Caco-2 (cell line): Measurements from ENCODE around the gene GOLGA6L2. TPM values are rescaled to one million over a fixed set of nuclear protein-coding genes. Genes with fewer than 3 reads are reported as not detected.

Source experiments
- BruUV-seq: library from RNA; stranded (reverse); fragments of 400-500 nt; replicated peaks from 2 replicates; lab custom pipeline; 2021; lab: Mats Ljungman, UMichigan
- CTCF ChIA-PET: fragments of 300-600 bp; sonication (Branson Sonifier 250); formaldehyde crosslinking; loops from one replicate; lab custom pipeline; 2022; ENCODE audit warnings: antibody characterized with exemption; lab: Charles Lee
- POLR2A ChIA-PET: fragments of 300-600 bp; sonication (Branson Sonifier 250); formaldehyde crosslinking; loops from one replicate; lab custom pipeline; 2022; ENCODE audit warnings: antibody characterized with exemption; lab: Charles Lee
- DNase-seq, 2 experiments: peaks; one replicate each; pipeline versions ENCODE4 v3.0.0 to v3.0.0-alpha.2; 2020 to 2022
- H3K27me3 ChIP-seq: replicated peaks from 2 replicates; pipeline ENCODE4 v1.6.0; 2011; ENCODE audit warnings: low read length; ENCODE audit not compliant: control insufficient read depth, insufficient read depth
- H3K36me3 ChIP-seq: 2 replicates; pipeline ENCODE4 v1.5.1; 2011; ENCODE audit warnings: low read length; ENCODE audit not compliant: control insufficient read depth, insufficient read depth
- H3K4me1 ChIP-seq: fragments of 250-450 bp; sonication (Bioruptor Pico); 2 replicates; pipeline ENCODE4 v1.5.1; 2020; ENCODE audit warnings: mild to moderate bottlenecking
- H3K4me3 ChIP-seq: 2 replicates; pipeline ENCODE4 v1.5.1; 2011; ENCODE audit warnings: low read depth, mild to moderate bottlenecking, control low read depth, low read length
- H3K9me3 ChIP-seq: fragments of 250-450 bp; sonication (Bioruptor Pico); 2 replicates; pipeline ENCODE4 v1.5.1; 2020; ENCODE audit warnings: mild to moderate bottlenecking, moderate library complexity
- H3K27ac Mint-ChIP-seq: one replicate; pipeline ENCODE4 v1.8.0; 2022; ENCODE audit warnings: mixed read lengths; ENCODE audit not compliant: unreplicated experiment
- H3K27me3 Mint-ChIP-seq: one replicate; pipeline ENCODE4 v1.8.0; 2022; ENCODE audit warnings: mixed read lengths; ENCODE audit not compliant: insufficient read depth, unreplicated experiment
- H3K36me3 Mint-ChIP-seq: one replicate; pipeline ENCODE4 v1.8.0; 2022; ENCODE audit warnings: mild to moderate bottlenecking, mixed read lengths; ENCODE audit not compliant: insufficient read depth, unreplicated experiment
- H3K4me1 Mint-ChIP-seq: one replicate; pipeline ENCODE4 v1.8.0; 2022; ENCODE audit warnings: low read depth, mixed read lengths; ENCODE audit not compliant: unreplicated experiment
- H3K4me3 Mint-ChIP-seq: one replicate; pipeline ENCODE4 v1.8.0; 2022; ENCODE audit warnings: mild to moderate bottlenecking, moderate library complexity, mixed read lengths; ENCODE audit not compliant: unreplicated experiment
- H3K9me3 Mint-ChIP-seq: one replicate; pipeline ENCODE4 v1.8.0; 2022; ENCODE audit warnings: mixed read lengths; ENCODE audit not compliant: unreplicated experiment
- CTCF ChIP-seq, 2 experiments: fragments of 200-600 bp in 1 of 2; IDR thresholded peaks; 1 replicate in 1 of 2; 2 replicates in 1 of 2; pipeline versions ENCODE4 v1.5.1 to v1.8.0; 2011 to 2022; ENCODE audit warnings: antibody characterized with exemption in 1 of 2, control low read depth in 1 of 2, inconsistent platforms in 1 of 2, low read depth in 1 of 2, low read length in 1 of 2, mild to moderate bottlenecking in 1 of 2, moderate library complexity in 1 of 2; ENCODE audit not compliant: insufficient read depth in 1 of 2, severe bottlenecking in 1 of 2, unreplicated experiment in 1 of 2
- intact Hi-C: fragments of 100-400 bp; cut with micrococcal nuclease; formaldehyde crosslinking; loops from one replicate; pipeline ENCODE4 v1.10.0; 2022; ENCODE audit not compliant: unreplicated experiment
- total RNA-seq: library from RNA; stranded (reverse); gene quantifications from 2 replicates; pipeline ENCODE4 v1.2.3, GENCODE V29; 2022

GOLGA6L2 gene
- total RNA-seq, 1 experiment from 2014 or later: not detected

GRCh38 chr15:23397779-23398178 lies 49.3 kb downstream of the GOLGA6L2 start:
- no peak overlapping the region for H3K4me3 ChIP-seq
- Mint-ChIP-seq H3K4me3 (no peak overlapping the region), H3K36me3 (no peaks in the 10 kb centered on the region), H3K27me3 (peaks cover 4% of the 10 kb centered on the region), H3K9me3 (peaks cover 6% of the 10 kb centered on the region), H3K4me1 (no peaks in the 10 kb centered on the region), H3K27ac (no peak overlapping the region)
- H3K4me1 ChIP-seq: no peaks in the 10 kb centered on the region
- POLR2A ChIA-PET: no interaction called here
- H3K27me3 ChIP-seq: no peaks in the 10 kb centered on the region
- CTCF ChIA-PET: no interaction called here
- no peaks in the 10 kb centered on the region for H3K36me3 ChIP-seq
- DNase-seq: peak in 1 of 2 experiments; percentile 12
- no peak for TF ChIP-seq CTCF (IDR thresholded peaks at IDR 0.05; ENCODE audit: insufficient read depth in 1 of 2, low read depth in 1 of 2, low read length in 1 of 2, severe bottlenecking in 1 of 2, unreplicated experiment in 1 of 2)
- intact Hi-C loops: no loop called here
- H3K9me3 ChIP-seq: no peaks in the 10 kb centered on the region
- no TSS peak for BruUV-seq

GRCh38 chr15:23395832-23396231 lies 51.2 kb downstream of the GOLGA6L2 start:
- no peaks in the 10 kb centered on the region for H3K4me1 ChIP-seq

GRCh38 chr15:23395030-23395692 lies 51.9 kb downstream of the GOLGA6L2 start:
- no peak overlapping the region for H3K27ac Mint-ChIP-seq
- H3K36me3 ChIP-seq: no peaks in the 10 kb centered on the region
- ChIA-PET CTCF (no interaction called here), POLR2A (no interaction called here)
- no peaks in the 10 kb centered on the region for H3K4me1 ChIP-seq
- TF ChIP-seq CTCF (IDR thresholded peaks at IDR 0.05; ENCODE audit: insufficient read depth in 1 of 2, low read depth in 1 of 2, low read length in 1 of 2, severe bottlenecking in 1 of 2, unreplicated experiment in 1 of 2): no peak
- no TSS peak for BruUV-seq
- H3K36me3 Mint-ChIP-seq: no peaks in the 10 kb centered on the region
- H3K4me1 Mint-ChIP-seq: no peaks in the 10 kb centered on the region
- H3K27me3 Mint-ChIP-seq: no peaks in the 10 kb centered on the region
- intact Hi-C loops: no loop called here
- H3K4me3 Mint-ChIP-seq: no peak overlapping the region
- no peak overlapping the region for H3K4me3 ChIP-seq
- H3K9me3 ChIP-seq: no peaks in the 10 kb centered on the region
- no peaks in the 10 kb centered on the region for H3K27me3 ChIP-seq
- H3K9me3 Mint-ChIP-seq: no peaks in the 10 kb centered on the region
- DNase-seq: no peak

More at GRCh38 chr15:23395832-23396231, 51.2 kb downstream of the GOLGA6L2 start:
- Mint-ChIP-seq H3K9me3 (no peaks in the 10 kb centered on the region), H3K36me3 (no peaks in the 10 kb centered on the region), H3K27me3 (no peaks in the 10 kb centered on the region), H3K4me3 (no peak overlapping the region), H3K4me1 (no peaks in the 10 kb centered on the region), H3K27ac (no peak overlapping the region)
- Histone ChIP-seq H3K36me3 (no peaks in the 10 kb centered on the region), H3K9me3 (no peaks in the 10 kb centered on the region), H3K4me3 (no peak overlapping the region), H3K27me3 (no peaks in the 10 kb centered on the region)
- TF ChIP-seq CTCF (IDR thresholded peaks at IDR 0.05; ENCODE audit: insufficient read depth in 1 of 2, low read depth in 1 of 2, low read length in 1 of 2, severe bottlenecking in 1 of 2, unreplicated experiment in 1 of 2): no peak
- no peak for DNase-seq
- POLR2A ChIA-PET: no interaction called here
- no TSS peak for BruUV-seq
- CTCF ChIA-PET: no interaction called here
- intact Hi-C loops: no loop called here

Other genes starting within 250 kb of the GOLGA6L2 start
- gene GOLGA6L26, start 113.0 kb downstream of the GOLGA6L2 start, total RNA-seq: not detected in 2 replicates
- gene GOLGA8S, start 92.5 kb downstream of the GOLGA6L2 start, total RNA-seq: not detected in 2 replicates
- gene MKRN3, start 118.4 kb upstream of the GOLGA6L2 start, total RNA-seq: 15.2 and 17.3 TPM in 2 replicates
- not detected in 2 replicates for gene MAGEL2, start 200.6 kb upstream of the GOLGA6L2 start, total RNA-seq
- gene NDN, start 240.1 kb upstream of the GOLGA6L2 start, total RNA-seq: not detected in 2 replicates